Heart left ventricle (tissue), 16 donors: ENCODE results near the gene DRAM1. TPM values are rescaled to one million over a fixed set of nuclear protein-coding genes. Genes with fewer than 3 reads are reported as not detected.

ENCODE experiments used
- ATAC-seq, 4 donors: fragments of 200-7000 bp; cut with Tn5 transposase; one replicate each; pipeline ENCODE4 v1.9.1; 2020 to 2022; ENCODE audit warnings: moderate library complexity in 4 of 4, mild to moderate bottlenecking in 3 of 4, moderate number of reproducible peaks in 1 of 4
- DNase-seq, 5 donors: peaks; one replicate each; pipeline ENCODE4 v3.0.0-alpha.2; 2020
- H3K27ac ChIP-seq, 12 donors: fragments of 200-600 bp; sonication (generic) in 4 of 12; one replicate each; pipeline versions ENCODE4 v1.5.0 to v1.8.0; 2016 to 2022; ENCODE audit warnings: mild to moderate bottlenecking in 2 of 12
- H3K27me3 ChIP-seq, 9 donors: fragments of 200-600 bp; sonication (generic) in 2 of 9; one replicate each; pipeline versions ENCODE4 v1.5.1 to v1.8.0; 2016 to 2022; ENCODE audit warnings: mild to moderate bottlenecking in 3 of 9
- H3K36me3 ChIP-seq, 9 donors: fragments of 200-600 bp; sonication (generic) in 2 of 9; one replicate each; pipeline versions ENCODE4 v1.5.0 to v1.8.0; 2018 to 2022; ENCODE audit warnings: mild to moderate bottlenecking in 2 of 9
- H3K4me1 ChIP-seq, 12 donors: fragments of 200-600 bp; sonication (generic) in 4 of 12; one replicate each; pipeline versions ENCODE4 v1.5.0 to v1.8.0; 2016 to 2022; ENCODE audit warnings: mild to moderate bottlenecking in 3 of 12
- H3K4me3 ChIP-seq, 12 donors: fragments of 200-600 bp; sonication (generic) in 4 of 12; one replicate each; pipeline versions ENCODE4 v1.5.0 to v1.8.0; 2017 to 2022; ENCODE audit warnings: mild to moderate bottlenecking in 9 of 12, moderate library complexity in 4 of 12
- H3K9me3 ChIP-seq, 12 donors: fragments of 200-600 bp; sonication (generic) in 4 of 12; one replicate each; pipeline versions ENCODE4 v1.5.0 to v1.8.0; 2016 to 2022; ENCODE audit warnings: mild to moderate bottlenecking in 1 of 12
- POLR2A ChIP-seq, 2 donors: fragments of 450-650 bp; IDR thresholded peaks; one replicate each; pipeline ENCODE4 v1.6.1; 2017; ENCODE audit warnings: antibody characterized with exemption in 2 of 2, mild to moderate bottlenecking in 2 of 2, moderate library complexity in 2 of 2
- WGBS, 4 donors: extraction: QIAGEN DNeasy Blood & Tissue Kit in 2 of 4; methylation state at CpG; one replicate each; pipeline versions ENCODE4 v1.1.5 to v1.1.7; 2013 to 2018; 5-methylcytosine and 5-hydroxymethylcytosine counted together
- intact Hi-C, 10 donors: fragments of 100-400 bp; cut with DNase I; formaldehyde crosslinking; loops; one replicate each; pipeline versions ENCODE4 v1.11.1 to v1.14.2; 2022
- polyA plus RNA-seq, 2 donors: library from polyadenylated mRNA; stranded (reverse); fragments of 200-250 nt; gene quantifications; one replicate each; pipeline ENCODE4 v1.2.3, GENCODE V29; 2013
- total RNA-seq, 9 donors: library from RNA; depleted of rRNA in 2 of 9; stranded (reverse); fragments of >200 nt in 2 of 9; fragmentation: NEBNext Ultra II Directional in 3 of 9; extraction: Animal tissue kit (Norgen Biotek cat#: 25700) in 3 of 9; gene quantifications; one replicate each; pipeline versions ENCODE4 v1.1.0 to v1.2.4, GENCODE V29; 2016 to 2023
- TF ChIP-seq, protein P1 (sequence below), 12 donors: fragments of 200-600 bp; sonication (generic) in 4 of 12; IDR thresholded peaks; one replicate each; pipeline versions ENCODE4 v1.5.0 to v1.8.0; 2018 to 2022; ENCODE audit warnings: antibody characterized with exemption in 12 of 12, mild to moderate bottlenecking in 5 of 12
- donor health status: ischemic (EF 13 %, LVEDD 7.1; RV severe dilation, severe dysfunction).
- donor health status: healthy with polysubstance abuse.
- donor health status: DM: no; HTN: yes; CAD: no.
- donor health status: DM: no; HTN: no; CAD: no.
- donor health status: ischemic (EF 25% LVEDD 6.9; RV normal size, moderate dysfunction).
- donor health status: ischemic (EF 25% LVEDD 5.7; RV mildly dilated, moderate dysfunction).
- donor health status: healthy.
- donor health status: DM: yes; HTN: yes; CAD: no.
- donor health status: ischemic (EF 35%, LVEDD 5.7; RV mildly dilated, moderate dysfunction).
- donor health status: nonischemic (EF 11% LVEDD 7.7; RV severe dilation, severe dysfunction).
- donor health status: DM: yes; HTN: yes; CAD: no.
- donor health status: PGD.
- donor health status: ischemic (EF 29% LVEDD 5.4; RV normal size, mild dysfunction).
- donor health status: nonischemic (EF 23%, LVEDD 6.1; RV moderate dilation, normal function).

Gene DRAM1
- total and polyA plus RNA-seq, 11 donors, result 2.9 to 40.7 (median 4.3) TPM

DNA sequence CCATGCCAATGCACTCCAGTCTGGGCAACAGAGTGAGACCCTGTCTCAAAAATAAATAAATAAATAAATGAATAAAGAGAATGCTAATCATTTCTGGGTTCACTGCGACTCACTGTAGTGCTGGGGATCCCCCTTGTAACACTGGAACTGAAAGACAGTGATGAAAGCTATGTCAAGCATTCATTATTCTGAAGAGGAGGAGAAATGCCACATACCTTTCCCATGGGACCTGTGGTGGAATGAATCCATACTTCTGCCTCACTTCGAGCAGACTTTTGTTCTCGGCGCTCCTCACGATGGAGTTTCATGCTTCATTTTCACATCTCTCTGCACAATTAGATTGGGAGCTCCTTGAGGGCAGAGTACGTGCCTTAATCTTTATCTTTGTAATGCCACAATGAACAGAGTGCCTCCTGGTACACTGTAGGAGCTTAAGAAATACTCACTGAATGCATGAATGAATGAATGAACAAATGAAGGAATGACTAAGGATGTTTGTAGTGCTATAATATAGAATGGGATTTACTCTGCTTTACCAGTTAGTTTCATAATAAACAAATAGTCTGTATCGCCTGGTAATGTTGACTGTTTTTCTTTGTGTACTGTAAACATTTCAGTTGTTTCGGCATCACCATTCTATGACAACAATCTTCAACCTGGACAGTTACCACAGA lies 45.8 kb downstream of the DRAM1 start:
- WGBS, 4 donors, result 89 to 93% (median 91%) methylated on average over 8 of the region's 8 CpGs
- no peak for ATAC-seq
- TF ChIP-seq, protein P1, sequence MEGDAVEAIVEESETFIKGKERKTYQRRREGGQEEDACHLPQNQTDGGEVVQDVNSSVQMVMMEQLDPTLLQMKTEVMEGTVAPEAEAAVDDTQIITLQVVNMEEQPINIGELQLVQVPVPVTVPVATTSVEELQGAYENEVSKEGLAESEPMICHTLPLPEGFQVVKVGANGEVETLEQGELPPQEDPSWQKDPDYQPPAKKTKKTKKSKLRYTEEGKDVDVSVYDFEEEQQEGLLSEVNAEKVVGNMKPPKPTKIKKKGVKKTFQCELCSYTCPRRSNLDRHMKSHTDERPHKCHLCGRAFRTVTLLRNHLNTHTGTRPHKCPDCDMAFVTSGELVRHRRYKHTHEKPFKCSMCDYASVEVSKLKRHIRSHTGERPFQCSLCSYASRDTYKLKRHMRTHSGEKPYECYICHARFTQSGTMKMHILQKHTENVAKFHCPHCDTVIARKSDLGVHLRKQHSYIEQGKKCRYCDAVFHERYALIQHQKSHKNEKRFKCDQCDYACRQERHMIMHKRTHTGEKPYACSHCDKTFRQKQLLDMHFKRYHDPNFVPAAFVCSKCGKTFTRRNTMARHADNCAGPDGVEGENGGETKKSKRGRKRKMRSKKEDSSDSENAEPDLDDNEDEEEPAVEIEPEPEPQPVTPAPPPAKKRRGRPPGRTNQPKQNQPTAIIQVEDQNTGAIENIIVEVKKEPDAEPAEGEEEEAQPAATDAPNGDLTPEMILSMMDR (IDR thresholded peaks at IDR 0.05), result no peak
- TF ChIP-seq POLR2A (IDR thresholded peaks at IDR 0.05), result no peak
- Histone ChIP-seq H3K9me3 (no peaks in the 10 kb centered on the region), H3K27ac (no peak overlapping the region), H3K4me1 (peaks cover 0 to 31% (median 0%) of the 10 kb centered on the region in 12 donors), H3K36me3 (peaks cover 0 to 38% (median 0%) of the 10 kb centered on the region in 9 donors), H3K27me3 (no peaks in the 10 kb centered on the region), H3K4me3 (no peak overlapping the region)
- DNase-seq, result no peak
- intact Hi-C loops, result no loop called here

- no peak overlapping the region for H3K4me3 ChIP-seq
- peaks cover 0 to 33% (median 0%) of the 10 kb centered on the region in 9 donors for H3K36me3 ChIP-seq
- no peaks in the 10 kb centered on the region for H3K9me3 ChIP-seq
- peak overlapping the region in 11 of 12 donors; percentile 13 to 82 (median 52) for H3K27ac ChIP-seq
- DNase-seq (no peak), ATAC-seq (peak in 1 of 4 donors; percentile 26)
- intact Hi-C loops, result no loop called here
- TF ChIP-seq POLR2A (IDR thresholded peaks at IDR 0.05), result no peak
- TF ChIP-seq, protein P1 (IDR thresholded peaks at IDR 0.05), result no peak
- 86 to 90% (median 87%) methylated on average over 3 of the region's 3 CpGs for whole genome bisulfite sequencing, 4 donors
- peaks cover 0 to 33% (median 0%) of the 10 kb centered on the region in 12 donors for H3K4me1 ChIP-seq
- H3K27me3 ChIP-seq, result no peaks in the 10 kb centered on the region
Observed at GRCh38 chr12:101924618-101925017, 47.2 kb downstream of the DRAM1 start.

DNA sequence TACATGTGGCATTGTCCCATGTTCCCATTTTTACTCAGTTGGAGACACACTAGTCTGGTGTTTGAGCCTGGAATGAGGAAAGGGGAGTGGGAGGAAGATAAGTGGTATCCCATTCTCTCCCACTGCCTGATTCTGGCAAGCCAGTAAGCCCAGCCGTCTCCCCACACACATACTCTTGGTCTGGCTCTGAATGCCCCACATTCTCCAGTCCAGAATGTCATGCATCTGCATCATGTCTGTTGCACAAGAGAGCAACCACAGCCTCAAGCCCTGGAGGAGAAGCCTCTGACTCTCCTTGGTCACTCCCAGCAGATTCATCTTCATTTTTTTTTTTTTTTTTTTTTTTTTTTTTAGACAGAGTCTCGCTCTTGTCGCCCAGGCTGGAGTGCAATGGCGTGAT lies 48.0 kb downstream of the DRAM1 start:
- intact Hi-C loops, result no loop called here
- no peaks in the 10 kb centered on the region for H3K27me3 ChIP-seq
- ATAC-seq (peak; percentile 85 to 96 (median 96)), DNase-seq (peak; percentile 62 to 81 (median 69))
- H3K27ac ChIP-seq, result peak overlapping the region in 11 of 12 donors; percentile 13 to 86 (median 64)
- WGBS, 4 donors, result 61 to 73% (median 69%) methylated on average over 4 of the region's 4 CpGs
- peaks cover 0 to 29% (median 0%) of the 10 kb centered on the region in 9 donors for H3K36me3 ChIP-seq
- H3K9me3 ChIP-seq, result no peaks in the 10 kb centered on the region
- no peak overlapping the region for H3K4me3 ChIP-seq
- peaks cover 0 to 33% (median 0%) of the 10 kb centered on the region in 12 donors for H3K4me1 ChIP-seq
- TF ChIP-seq, protein P1 (IDR thresholded peaks at IDR 0.05), result no peak

- peak overlapping the region in 11 of 12 donors; percentile 13 to 86 (median 64) for H3K27ac ChIP-seq
- H3K36me3 ChIP-seq, result peaks cover 0 to 24% (median 0%) of the 10 kb centered on the region in 9 donors
- WGBS, 4 donors, result 65 to 83% (median 81%) methylated on average over 6 of the region's 6 CpGs
- no peaks in the 10 kb centered on the region for H3K9me3 ChIP-seq
- no peak overlapping the region for H3K4me3 ChIP-seq
- peaks cover 0 to 33% (median 0%) of the 10 kb centered on the region in 12 donors for H3K4me1 ChIP-seq
- no peak for ATAC-seq
- intact Hi-C loops, result no loop called here
- no peak for DNase-seq
- TF ChIP-seq, protein P1 (IDR thresholded peaks at IDR 0.05), result no peak
- no peak for TF ChIP-seq POLR2A (IDR thresholded peaks at IDR 0.05)
- H3K27me3 ChIP-seq, result no peaks in the 10 kb centered on the region
Observed at GRCh38 chr12:101925935-101926334, 48.6 kb downstream of the DRAM1 start.
